MM.1S (cell line): Measurements from ENCODE around the gene ZFP64.

Source experiments
- DNase-seq: peaks from one replicate; pipeline ENCODE4 v3.0.0-alpha.2; 2015
- H2AFZ ChIP-seq: fragments of 300-600 bp; sonication (generic); 2 replicates; pipeline ENCODE4 v1.6.0; 2016; ENCODE audit warnings: antibody characterized with exemption, low read length
- H3F3A ChIP-seq: fragments of 300-600 bp; sonication (generic); 2 replicates; pipeline ENCODE4 v1.6.1; 2016; ENCODE audit warnings: mild to moderate bottlenecking, antibody characterized with exemption, low read length, moderate library complexity, mixed read lengths; ENCODE audit not compliant: insufficient read depth
- H3K27ac ChIP-seq: fragments of 300-600 bp; sonication (generic); 2 replicates; pipeline ENCODE4 v1.5.1; 2016; ENCODE audit warnings: mild to moderate bottlenecking, low read length
- H3K27me3 ChIP-seq: fragments of 300-600 bp; sonication (generic); replicated peaks from 2 replicates; pipeline ENCODE4 v1.6.0; 2016; ENCODE audit warnings: low read length; ENCODE audit not compliant: insufficient read depth
- H3K36me3 ChIP-seq: fragments of 300-600 bp; sonication (generic); replicated peaks from 2 replicates; pipeline ENCODE4 v1.6.1; 2016; ENCODE audit warnings: mild to moderate bottlenecking, low read length, mixed read lengths; ENCODE audit not compliant: insufficient read depth
- H3K4me1 ChIP-seq: fragments of 300-600 bp; sonication (generic); 2 replicates; pipeline ENCODE4 v1.6.1; 2016; ENCODE audit warnings: low read length, mixed read lengths
- H3K4me2 ChIP-seq: fragments of 300-600 bp; sonication (generic); 2 replicates; pipeline ENCODE4 v1.6.0; 2016; ENCODE audit warnings: low read depth, low read length
- H3K4me3 ChIP-seq: fragments of 300-600 bp; sonication (generic); 2 replicates; pipeline ENCODE4 v1.5.1; 2016; ENCODE audit warnings: low read length, mixed read lengths
- H3K79me2 ChIP-seq: fragments of 300-600 bp; sonication (generic); 2 replicates; pipeline ENCODE4 v1.6.1; 2016; ENCODE audit warnings: mixed run types, low read length, mixed read lengths
- H3K9ac ChIP-seq: fragments of 300-600 bp; sonication (generic); 2 replicates; pipeline ENCODE4 v1.6.1; 2016; ENCODE audit warnings: low read length, mixed read lengths
- H3K9me2 ChIP-seq: fragments of 300-600 bp; sonication (generic); replicated peaks from 2 replicates; pipeline ENCODE4 v1.6.1; 2016; ENCODE audit warnings: mild to moderate bottlenecking, low read length, mixed read lengths; ENCODE audit not compliant: insufficient read depth
- H3K9me3 ChIP-seq: fragments of 300-600 bp; sonication (generic); replicated peaks from 2 replicates; pipeline ENCODE4 v1.6.1; 2016; ENCODE audit warnings: mild to moderate bottlenecking, low read length, mixed read lengths; ENCODE audit not compliant: insufficient read depth
- H4K20me1 ChIP-seq: fragments of 300-600 bp; sonication (generic); 2 replicates; pipeline ENCODE4 v1.6.1; 2016; ENCODE audit warnings: mild to moderate bottlenecking, low read length, moderate library complexity, mixed read lengths; ENCODE audit not compliant: insufficient read depth
- CTCF ChIP-seq: fragments of 300-600 bp; sonication (generic); IDR thresholded peaks from 2 replicates; pipeline ENCODE4 v1.5.1; 2016; ENCODE audit warnings: antibody characterized with exemption, low read length, mixed read lengths
- EZH2 ChIP-seq: fragments of 300-600 bp; sonication (generic); optimal IDR thresholded peaks from 2 replicates; pipeline ENCODE3; 2017; ENCODE audit warnings: low read depth, mild to moderate bottlenecking, antibody characterized with exemption, low read length, mixed read lengths
- EZH2phosphoT487 ChIP-seq: fragments of 300-600 bp; sonication (generic); IDR thresholded peaks from 2 replicates; pipeline ENCODE4 v1.6.1; 2018; ENCODE audit warnings: antibody characterized with exemption, low read length

The ZFP64 gene

GRCh38 chr20:52191132-52191915, at the start of gene ZFP64:
Gene ZFP64, minus strand, starts transcription at chr20:52191779. Its CDS starts 143 bp downstream, at chr20:52191636.
- peak within 1 kb of the TSS; percentile 99 for H3K4me2 ChIP-seq
- peaks cover 7% of the 10 kb centered on the region for H3F3A ChIP-seq
- no peaks in the 10 kb centered on the region for H4K20me1 ChIP-seq
- H3K79me2 ChIP-seq = peaks cover 52% of the 10 kb centered on the region
- H3K27ac ChIP-seq = peak within 1 kb of the TSS; percentile 76
- no peaks in the 10 kb centered on the region for H3K9me3 ChIP-seq
- H3K27me3 ChIP-seq = no peaks in the 10 kb centered on the region
- peak within 1 kb of the TSS; percentile 94 for H2AFZ ChIP-seq
- H3K4me3 ChIP-seq = peak within 1 kb of the TSS; percentile 99
- TF ChIP-seq CTCF (peak; percentile 68), EZH2phosphoT487 (no peak)
- no peaks in the 10 kb centered on the region for H3K9me2 ChIP-seq
- peak within 1 kb of the TSS; percentile 91 for H3K9ac ChIP-seq
- 0 out of 2 replicates have a peak, but pooled peaks cover 2% of the 10 kb centered on the region for H3K36me3 ChIP-seq
- peak; percentile 80 for DNase-seq
- peaks cover 9% of the 10 kb centered on the region; the same call in 1 of the 2 replicates for H3K4me1 ChIP-seq

GRCh38 chr20:52240802-52241201, 49.2 kb upstream of the ZFP64 start:
- Histone ChIP-seq H3K79me2 (no peaks in the 10 kb centered on the region), H2AFZ (no peak overlapping the region), H3K4me2 (no peak overlapping the region), H3K9me2 (no peaks in the 10 kb centered on the region), H3K4me1 (no peaks in the 10 kb centered on the region), H3K27me3 (no peaks in the 10 kb centered on the region), H3F3A (no peaks in the 10 kb centered on the region), H3K9ac (no peak overlapping the region), H3K36me3 (no peaks in the 10 kb centered on the region), H3K4me3 (no peak overlapping the region), H3K27ac (no peak overlapping the region), H4K20me1 (no peaks in the 10 kb centered on the region), H3K9me3 (no peaks in the 10 kb centered on the region)
- TF ChIP-seq EZH2 (no peak), CTCF (no peak), EZH2phosphoT487 (no peak)
- DNase-seq = no peak

GRCh38 chr20:52239102-52239501, 47.5 kb upstream of the ZFP64 start:
- H3K9ac ChIP-seq = no peak overlapping the region
- no peaks in the 10 kb centered on the region for H3K9me3 ChIP-seq
- no peaks in the 10 kb centered on the region for H3K4me1 ChIP-seq
- no peak for DNase-seq
- H3K4me3 ChIP-seq = no peak overlapping the region
- H2AFZ ChIP-seq = no peak overlapping the region
- no peaks in the 10 kb centered on the region for H3K79me2 ChIP-seq
- no peaks in the 10 kb centered on the region for H3K27me3 ChIP-seq
- H3K9me2 ChIP-seq = no peaks in the 10 kb centered on the region
- H3F3A ChIP-seq = no peaks in the 10 kb centered on the region
- H3K27ac ChIP-seq = no peak overlapping the region
- H3K36me3 ChIP-seq = no peaks in the 10 kb centered on the region
- no peaks in the 10 kb centered on the region for H4K20me1 ChIP-seq
- no peak for TF ChIP-seq EZH2
- no peak for TF ChIP-seq EZH2phosphoT487
- no peak for TF ChIP-seq CTCF
- H3K4me2 ChIP-seq = no peak overlapping the region
